PFSK-1 (cell line): Measurements from ENCODE around the gene SQSTM1.

Experiments
- FOXP2 ChIP-seq: optimal IDR thresholded peaks from 2 replicates; pipeline ENCODE3; 2011; ENCODE audit warnings: borderline replicate concordance, control low read depth, inconsistent platforms; ENCODE audit not compliant: insufficient read depth; ENCODE audit errors: extremely low read length, extremely low read depth
- POLR2AphosphoS5 ChIP-seq: IDR thresholded peaks from 2 replicates; pipeline ENCODE4 v1.6.1; 2012; ENCODE audit warnings: low read depth, mild to moderate bottlenecking, control low read depth, low read length, moderate library complexity
- REST ChIP-seq, 2 experiments: IDR thresholded peaks; 2 replicates each; pipeline versions ENCODE4 v1.6.1 to v1.8.0; 2011 to 2012; ENCODE audit warnings: low read depth in 2 of 2, low read length in 2 of 2, control low read depth in 1 of 2, inconsistent platforms in 1 of 2, mild to moderate bottlenecking in 1 of 2, moderate library complexity in 1 of 2; ENCODE audit not compliant: insufficient read depth in 1 of 2
- SIN3A ChIP-seq: IDR thresholded peaks from 2 replicates; pipeline ENCODE4 v1.6.1; 2012; ENCODE audit warnings: mild to moderate bottlenecking, low read length, moderate library complexity, borderline replicate concordance; ENCODE audit not compliant: insufficient read depth
- TAF1 ChIP-seq: IDR thresholded peaks from 2 replicates; pipeline ENCODE4 v1.6.1; 2012; ENCODE audit warnings: low read length, control low read depth, borderline replicate concordance; ENCODE audit not compliant: insufficient read depth

SQSTM1 gene

GRCh38 chr5:179828756-179829421, 8.2 kb downstream of the SQSTM1 start:
- TF ChIP-seq TAF1 (no peak), FOXP2 (no peak), SIN3A (no peak), POLR2AphosphoS5 (no peak), REST (IDR thresholded peaks at IDR 0.05; ENCODE audit: insufficient read depth in 1 of 2, low read depth in 2 of 2, low read length in 2 of 2) (no peak)

GRCh38 chr5:179829732-179830435, 9.2 kb downstream of the SQSTM1 start:
- TF ChIP-seq REST (IDR thresholded peaks at IDR 0.05; ENCODE audit: insufficient read depth in 1 of 2, low read depth in 2 of 2, low read length in 2 of 2), result no peak
- no peak for TF ChIP-seq FOXP2
- TF ChIP-seq TAF1, result no peak
- no peak for TF ChIP-seq SIN3A
- no peak for TF ChIP-seq POLR2AphosphoS5

- TF ChIP-seq FOXP2 (no peak), TAF1 (no peak), SIN3A (no peak), REST (IDR thresholded peaks at IDR 0.05; ENCODE audit: insufficient read depth in 1 of 2, low read depth in 2 of 2, low read length in 2 of 2) (no peak), POLR2AphosphoS5 (no peak)
Observed at GRCh38 chr5:179830818-179831468, 10.2 kb downstream of the SQSTM1 start.

- TF ChIP-seq FOXP2 (no peak), REST (IDR thresholded peaks at IDR 0.05; ENCODE audit: insufficient read depth in 1 of 2, low read depth in 2 of 2, low read length in 2 of 2) (no peak), SIN3A (no peak), TAF1 (no peak), POLR2AphosphoS5 (no peak)
Observed at GRCh38 chr5:179832039-179832745, 11.5 kb downstream of the SQSTM1 start.
